ENCODE measurements around the gene NUDT21. TPM values are rescaled to one million over a fixed set of nuclear protein-coding genes. Genes with fewer than 3 reads are reported as not detected.
"Not testable (repeated sequence)": the region's sequence is repeated elsewhere in the genome, so short reads cannot be mapped to it uniquely, and the experiment has no call there.

The NUDT21 gene
- total RNA-seq, 2 experiments from 2014 or later: 296 to 306 TPM

- ATAC-seq (no peak), DNase-seq (no peak)
- H3K36me3 Mint-ChIP-seq (ENCODE audit: low read depth): peaks cover 51% of the 10 kb centered on the region
- CTCF ChIA-PET: interaction anchor here (1.1 kb wide), 1 partner anchor 9 kb away, joined by 3 read pairs; no protein-coding TSS in a partner anchor
- no peak overlapping the region for H3K27ac Mint-ChIP-seq
- POLR2A ChIA-PET: no interaction called here
- peaks cover 8% of the 10 kb centered on the region for H3K9me3 Mint-ChIP-seq
- H3K4me1 Mint-ChIP-seq (ENCODE audit: low read depth): peaks cover 3% of the 10 kb centered on the region
- TF ChIP-seq CTCF (IDR thresholded peaks at IDR 0.05): no peak
- H3K4me3 Mint-ChIP-seq: no peak overlapping the region
- intact Hi-C loops (cut with micrococcal nuclease): no loop called here
- H3K27me3 Mint-ChIP-seq: no peaks in the 10 kb centered on the region
Observed at GRCh38 chr16:56387396-56387795, 63.7 kb downstream of the NUDT21 start.

GRCh38 chr16:56384074-56384721 lies 66.9 kb downstream of the NUDT21 start:
- H3K27ac Mint-ChIP-seq: no peak overlapping the region
- H3K9me3 Mint-ChIP-seq: peaks cover 20% of the 10 kb centered on the region
- H3K36me3 Mint-ChIP-seq (ENCODE audit: low read depth): peaks cover 64% of the 10 kb centered on the region
- CTCF ChIA-PET: interaction anchor here (1.1 to 1.7 kb wide), 2 partner anchors 16 to 25 kb away, joined by 3 to 5 read pairs; no protein-coding TSS in a partner anchor
- no peak for TF ChIP-seq CTCF (IDR thresholded peaks at IDR 0.05)
- POLR2A ChIA-PET: no interaction called here
- no peak overlapping the region for H3K4me3 Mint-ChIP-seq
- H3K4me1 Mint-ChIP-seq (ENCODE audit: low read depth): no peaks in the 10 kb centered on the region
- DNase-seq (no peak), ATAC-seq (no peak)
- intact Hi-C loops (cut with micrococcal nuclease): no loop called here
- no peaks in the 10 kb centered on the region for H3K27me3 Mint-ChIP-seq

GRCh38 chr16:56382901-56383355 lies 68.2 kb downstream of the NUDT21 start:
- ChIA-PET CTCF (interaction anchor here (1.1 to 1.7 kb wide), 2 partner anchors 17 to 23 kb away, joined by 3 to 5 read pairs; no protein-coding TSS in a partner anchor), POLR2A (no interaction called here)
- no peak overlapping the region for H3K27ac Mint-ChIP-seq
- intact Hi-C loops (cut with micrococcal nuclease): no loop called here
- H3K9me3 Mint-ChIP-seq: peaks cover 20% of the 10 kb centered on the region
- no peaks in the 10 kb centered on the region for H3K27me3 Mint-ChIP-seq
- no peaks in the 10 kb centered on the region for H3K4me1 Mint-ChIP-seq (ENCODE audit: low read depth)
- H3K36me3 Mint-ChIP-seq (ENCODE audit: low read depth): peaks cover 71% of the 10 kb centered on the region
- DNase-seq (no peak), ATAC-seq (no peak)
- no peak overlapping the region for H3K4me3 Mint-ChIP-seq
- no peak for TF ChIP-seq CTCF (IDR thresholded peaks at IDR 0.05)

- no peak for ATAC-seq
- intact Hi-C loops (cut with micrococcal nuclease): no loop called here
- ChIA-PET POLR2A (no interaction called here), CTCF (interaction anchor here (1.7 kb wide), 1 partner anchor 18 kb away, joined by 5 read pairs; no protein-coding TSS in a partner anchor)
- H3K4me3 Mint-ChIP-seq: no peak overlapping the region
- no peak overlapping the region for H3K27ac Mint-ChIP-seq
- no peak for DNase-seq
- TF ChIP-seq CTCF (IDR thresholded peaks at IDR 0.05): no peak
- peaks cover 20% of the 10 kb centered on the region for H3K9me3 Mint-ChIP-seq
- H3K4me1 Mint-ChIP-seq (ENCODE audit: low read depth): no peaks in the 10 kb centered on the region
- H3K27me3 Mint-ChIP-seq: no peaks in the 10 kb centered on the region
- peaks cover 68% of the 10 kb centered on the region for H3K36me3 Mint-ChIP-seq (ENCODE audit: low read depth)
Observed at GRCh38 chr16:56382459-56382858, 68.7 kb downstream of the NUDT21 start.

- intact Hi-C loops (cut with micrococcal nuclease): not testable (repeated sequence)
- H3K9me3 Mint-ChIP-seq: peaks cover 20% of the 10 kb centered on the region
Observed at GRCh38 chr16:56380778-56381485, 70.2 kb downstream of the NUDT21 start.

More at GRCh38 chr16:56380778-56381485, 70.2 kb downstream of the NUDT21 start:
- H3K4me1 Mint-ChIP-seq (ENCODE audit: low read depth); ATAC-seq; CTCF ChIA-PET; POLR2A ChIA-PET; DNase-seq; H3K27me3 Mint-ChIP-seq; H3K4me3 Mint-ChIP-seq; H3K27ac Mint-ChIP-seq: not testable (repeated sequence)
- peaks cover 66% of the 10 kb centered on the region for H3K36me3 Mint-ChIP-seq (ENCODE audit: low read depth)

Other genes with a start within 250 kb of the NUDT21 start
- 10 to 100 TPM; 35.9 to 41.6 TPM for gene AMFR, start 25.8 kb downstream of the NUDT21 start, total RNA-seq
- 10 to 100 TPM; 51.0 to 59.2 TPM for gene OGFOD1, start 222 bp upstream of the NUDT21 start, total RNA-seq
- gene BBS2, start 68.7 kb upstream of the NUDT21 start, total RNA-seq: 10 to 100 TPM; 16.1 to 17.6 TPM
- gene MT4, start 113.7 kb upstream of the NUDT21 start, total RNA-seq: not detected
- 10 to 100 TPM; 30.7 to 33.6 TPM for gene MT3, start 138.2 kb upstream of the NUDT21 start, total RNA-seq
- gene MT2A, start 157.3 kb upstream of the NUDT21 start, total RNA-seq: 100 to 1,000 TPM; 141 to 144 TPM
- gene MT1E, start 174.4 kb upstream of the NUDT21 start, total RNA-seq: 10 to 100 TPM; 22.1 to 23.3 TPM
- not detected for gene MT1M, start 181.3 kb upstream of the NUDT21 start, total RNA-seq
- gene MT1A, start 187.3 kb upstream of the NUDT21 start, total RNA-seq: not detected
- not detected for gene MT1B, start 200.6 kb upstream of the NUDT21 start, total RNA-seq
- gene MT1F, start 206.6 kb upstream of the NUDT21 start, total RNA-seq: 1 to 10 TPM; 7.7 to 9.0 TPM
- 10 to 100 TPM; 35.9 to 39.0 TPM for gene MT1G, start 216.7 kb upstream of the NUDT21 start, total RNA-seq
- 1 to 10 TPM; 2.3 to 2.7 TPM for gene MT1H, start 218.5 kb upstream of the NUDT21 start, total RNA-seq
- gene MT1X, start 231.1 kb upstream of the NUDT21 start, total RNA-seq: 10 to 100 TPM; 52.5 to 54.2 TPM